GM23338 (cell line): Measurements from ENCODE around the gene PLN. TPM values are rescaled to one million over a fixed set of nuclear protein-coding genes. Genes with fewer than 3 reads are reported as not detected.

Experiments used
- ATAC-seq: fragments of 200-7000 bp; cut with Tn5 transposase; 3 replicates; pipeline ENCODE4 v1.9.1; 2020
- DNase-seq: peaks from one replicate; pipeline ENCODE4 v3.0.0-alpha.2; 2015; ENCODE audit warnings: low spot score
- H2AFZ ChIP-seq: fragments of 200-600 bp; sonication (generic); 2 replicates; pipeline ENCODE4 v1.8.0; 2016; ENCODE audit warnings: antibody characterized with exemption, mild to moderate bottlenecking, moderate library complexity
- H3F3A ChIP-seq: fragments of 200-600 bp; sonication (generic); replicated peaks from 2 replicates; pipeline ENCODE4 v1.8.0; 2017; ENCODE audit warnings: antibody characterized with exemption, mixed run types, low read depth
- H3K27ac ChIP-seq: fragments of 200-600 bp; sonication (generic); 2 replicates; pipeline ENCODE4 v1.6.1; 2016; ENCODE audit warnings: low read depth
- H3K27me3 ChIP-seq: fragments of 200-600 bp; sonication (generic); 2 replicates; pipeline ENCODE4 v1.8.0; 2016; ENCODE audit warnings: mild to moderate bottlenecking, mixed run types, moderate library complexity; ENCODE audit not compliant: insufficient read depth
- H3K36me3 ChIP-seq: fragments of 200-600 bp; sonication (generic); 2 replicates; pipeline ENCODE4 v1.8.0; 2016; ENCODE audit warnings: mild to moderate bottlenecking; ENCODE audit not compliant: insufficient read depth
- H3K4me1 ChIP-seq: fragments of 200-600 bp; sonication (generic); 2 replicates; pipeline ENCODE4 v1.8.0; 2016; ENCODE audit warnings: mild to moderate bottlenecking, moderate library complexity; ENCODE audit not compliant: insufficient read depth
- H3K4me2 ChIP-seq: fragments of 200-600 bp; sonication (generic); 2 replicates; pipeline ENCODE4 v1.7.1; 2017; ENCODE audit warnings: mixed run types
- H3K4me3 ChIP-seq: fragments of 200-600 bp; sonication (generic); 2 replicates; pipeline ENCODE4 v1.6.1; 2016; ENCODE audit warnings: mixed run types
- H3K79me2 ChIP-seq: fragments of 200-600 bp; sonication (generic); replicated peaks from 2 replicates; pipeline ENCODE4 v1.8.0; 2017; ENCODE audit warnings: mild to moderate bottlenecking; ENCODE audit not compliant: insufficient read depth
- H3K9me2 ChIP-seq: fragments of 200-600 bp; sonication (generic); 2 replicates; pipeline ENCODE4 v1.8.0; 2017; ENCODE audit not compliant: insufficient read depth
- H4K20me1 ChIP-seq: fragments of 200-600 bp; sonication (generic); replicated peaks from 2 replicates; pipeline ENCODE4 v1.8.0; 2017; ENCODE audit warnings: mild to moderate bottlenecking; ENCODE audit not compliant: insufficient read depth
- H3K27ac Mint-ChIP-seq: 2 replicates; pipeline ENCODE4 v1.8.0; 2020; ENCODE audit warnings: inconsistent platforms, mild to moderate bottlenecking, moderate library complexity, mixed read lengths
- H3K27me3 Mint-ChIP-seq: 3 replicates; pipeline ENCODE4 v1.8.0; 2022; ENCODE audit warnings: low read depth, mild to moderate bottlenecking, moderate library complexity, mixed read lengths, inconsistent platforms; ENCODE audit not compliant: insufficient read depth, poor library complexity
- H3K36me3 Mint-ChIP-seq: 3 replicates; pipeline ENCODE4 v1.8.0; 2021; ENCODE audit warnings: low read depth, mild to moderate bottlenecking, inconsistent platforms, moderate library complexity, mixed read lengths
- H3K4me1 Mint-ChIP-seq: 3 replicates; pipeline ENCODE4 v1.8.0; 2020; ENCODE audit warnings: mild to moderate bottlenecking, inconsistent platforms, mixed read lengths
- H3K4me3 Mint-ChIP-seq: 3 replicates; pipeline ENCODE4 v1.8.0; 2021; ENCODE audit warnings: moderate library complexity, mild to moderate bottlenecking, inconsistent platforms, mixed read lengths
- H3K9me3 Mint-ChIP-seq: 3 replicates; pipeline ENCODE4 v1.8.0; 2020; ENCODE audit warnings: moderate library complexity, mild to moderate bottlenecking, inconsistent platforms, mixed read lengths
- CREB1 ChIP-seq: fragments of 250-450 bp; sonication (Bioruptor Pico); IDR thresholded peaks from 2 replicates; pipeline ENCODE4 v1.5.0; 2020; ENCODE audit warnings: low read depth, mild to moderate bottlenecking, moderate library complexity
- CTCF ChIP-seq, 2 experiments: fragments of 200-600 bp in 1 of 2; sonication (generic) in 1 of 2; conservative IDR thresholded peaks; 2 replicates each; pipeline versions ENCODE4 v1.5.1 to v1.6.1; 2016 to 2017; ENCODE audit warnings: antibody characterized with exemption in 2 of 2, low read depth in 2 of 2, mild to moderate bottlenecking in 2 of 2, moderate library complexity in 1 of 2
- EZH2 ChIP-seq: fragments of 200-600 bp; sonication (generic); IDR thresholded peaks from one replicate; pipeline ENCODE4 v1.8.0; 2017; ENCODE audit warnings: antibody characterized with exemption, mild to moderate bottlenecking, low read depth; ENCODE audit not compliant: unreplicated experiment
- EZH2phosphoT487 ChIP-seq: fragments of 200-600 bp; sonication (generic); IDR thresholded peaks from one replicate; pipeline ENCODE4 v1.8.1; 2018; ENCODE audit warnings: antibody characterized with exemption; ENCODE audit not compliant: unreplicated experiment
- JUNB ChIP-seq: IDR thresholded peaks from one replicate; pipeline ENCODE4 v1.6.1; 2016; ENCODE audit warnings: antibody characterized with exemption; ENCODE audit not compliant: unreplicated experiment
- NANOG ChIP-seq: IDR thresholded peaks from 2 replicates; pipeline ENCODE4 v1.6.1; 2016; ENCODE audit warnings: antibody characterized with exemption, borderline replicate concordance
- POLR2AphosphoS5 ChIP-seq: IDR thresholded peaks from 2 replicates; pipeline ENCODE4 v1.6.1; 2016; ENCODE audit warnings: antibody characterized with exemption, low read depth
- STAT1 ChIP-seq: IDR thresholded peaks from one replicate; pipeline ENCODE4 v1.6.1; 2016; ENCODE audit warnings: antibody characterized with exemption; ENCODE audit not compliant: unreplicated experiment
- ZNF114 ChIP-seq: fragments of 250-450 bp; sonication (Bioruptor Pico); IDR thresholded peaks from 2 replicates; pipeline ENCODE4 v1.5.0; 2020; ENCODE audit warnings: mild to moderate bottlenecking, moderate library complexity
- ZNF331 ChIP-seq: fragments of 250-450 bp; sonication (Bioruptor Pico); IDR thresholded peaks from 2 replicates; pipeline ENCODE4 v1.5.0; 2020; ENCODE audit warnings: low read depth, mild to moderate bottlenecking, moderate library complexity
- polyA plus RNA-seq: library from polyadenylated mRNA; unstranded; fragments of >200 nt; fragmentation: Nextera tagmentation; extraction: Ambion mirVana; gene quantifications from 2 replicates; pipeline ENCODE4 v1.2.1, GENCODE V29; 2016
- total RNA-seq: library from RNA; depleted of rRNA; stranded (reverse); fragments of >200 nt; shearing (Covaris generic); gene quantifications from 2 replicates; pipeline ENCODE4 v1.2.3, GENCODE V29; 2014
- TF ChIP-seq, protein P1 (sequence below): IDR thresholded peaks from one replicate; pipeline ENCODE4 v1.6.1; 2018; ENCODE audit warnings: antibody characterized with exemption; ENCODE audit not compliant: unreplicated experiment
- TF ChIP-seq, protein P2 (sequence below): IDR thresholded peaks from 2 replicates; pipeline ENCODE4 v1.6.1; 2016; ENCODE audit warnings: antibody characterized with exemption
- TF ChIP-seq, protein P3 (sequence below): fragments of 250-450 bp; sonication (Bioruptor Pico); IDR thresholded peaks from 2 replicates; pipeline ENCODE4 v1.5.0; 2020; ENCODE audit warnings: mild to moderate bottlenecking, moderate library complexity

Gene PLN
- total and polyA plus RNA-seq, 2 experiments from 2014 or later, result 0.10 TPM; not detected in 1

GRCh38 chr6:118594877-118595276 is 46.8 kb downstream of the PLN start:
- Mint-ChIP-seq H3K27me3 (peaks cover 5% of the 10 kb centered on the region), H3K4me3 (no peak overlapping the region), H3K9me3 (no peaks in the 10 kb centered on the region), H3K27ac (no peak overlapping the region), H3K36me3 (no peaks in the 10 kb centered on the region; the same call in 1 of the 3 replicates), H3K4me1 (peaks cover 25% of the 10 kb centered on the region)
- Histone ChIP-seq H3K36me3 (no peaks in the 10 kb centered on the region), H3K79me2 (no peaks in the 10 kb centered on the region), H3F3A (no peaks in the 10 kb centered on the region), H3K4me1 (peaks cover 7% of the 10 kb centered on the region), H3K9me2 (no peaks in the 10 kb centered on the region), H3K27ac (no peak overlapping the region), H3K27me3 (no peaks in the 10 kb centered on the region), H2AFZ (no peak overlapping the region), H3K4me2 (no peak overlapping the region), H4K20me1 (no peaks in the 10 kb centered on the region), H3K4me3 (no peak overlapping the region)
- ATAC-seq (no peak), DNase-seq (no peak)
- TF ChIP-seq EZH2 (no peak), CTCF (conservative IDR thresholded peaks at IDR 0.05; ENCODE audit: low read depth in 2 of 2) (no peak), NANOG (no peak), EZH2phosphoT487 (no peak), CREB1 (CRISPR knock-in tag) (no peak), JUNB (no peak), STAT1 (no peak), POLR2AphosphoS5 (no peak), ZNF331 (no peak), ZNF114 (CRISPR knock-in tag) (no peak)
- TF ChIP-seq, protein P1, sequence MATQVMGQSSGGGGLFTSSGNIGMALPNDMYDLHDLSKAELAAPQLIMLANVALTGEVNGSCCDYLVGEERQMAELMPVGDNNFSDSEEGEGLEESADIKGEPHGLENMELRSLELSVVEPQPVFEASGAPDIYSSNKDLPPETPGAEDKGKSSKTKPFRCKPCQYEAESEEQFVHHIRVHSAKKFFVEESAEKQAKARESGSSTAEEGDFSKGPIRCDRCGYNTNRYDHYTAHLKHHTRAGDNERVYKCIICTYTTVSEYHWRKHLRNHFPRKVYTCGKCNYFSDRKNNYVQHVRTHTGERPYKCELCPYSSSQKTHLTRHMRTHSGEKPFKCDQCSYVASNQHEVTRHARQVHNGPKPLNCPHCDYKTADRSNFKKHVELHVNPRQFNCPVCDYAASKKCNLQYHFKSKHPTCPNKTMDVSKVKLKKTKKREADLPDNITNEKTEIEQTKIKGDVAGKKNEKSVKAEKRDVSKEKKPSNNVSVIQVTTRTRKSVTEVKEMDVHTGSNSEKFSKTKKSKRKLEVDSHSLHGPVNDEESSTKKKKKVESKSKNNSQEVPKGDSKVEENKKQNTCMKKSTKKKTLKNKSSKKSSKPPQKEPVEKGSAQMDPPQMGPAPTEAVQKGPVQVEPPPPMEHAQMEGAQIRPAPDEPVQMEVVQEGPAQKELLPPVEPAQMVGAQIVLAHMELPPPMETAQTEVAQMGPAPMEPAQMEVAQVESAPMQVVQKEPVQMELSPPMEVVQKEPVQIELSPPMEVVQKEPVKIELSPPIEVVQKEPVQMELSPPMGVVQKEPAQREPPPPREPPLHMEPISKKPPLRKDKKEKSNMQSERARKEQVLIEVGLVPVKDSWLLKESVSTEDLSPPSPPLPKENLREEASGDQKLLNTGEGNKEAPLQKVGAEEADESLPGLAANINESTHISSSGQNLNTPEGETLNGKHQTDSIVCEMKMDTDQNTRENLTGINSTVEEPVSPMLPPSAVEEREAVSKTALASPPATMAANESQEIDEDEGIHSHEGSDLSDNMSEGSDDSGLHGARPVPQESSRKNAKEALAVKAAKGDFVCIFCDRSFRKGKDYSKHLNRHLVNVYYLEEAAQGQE, result no peak
- TF ChIP-seq, protein P2, sequence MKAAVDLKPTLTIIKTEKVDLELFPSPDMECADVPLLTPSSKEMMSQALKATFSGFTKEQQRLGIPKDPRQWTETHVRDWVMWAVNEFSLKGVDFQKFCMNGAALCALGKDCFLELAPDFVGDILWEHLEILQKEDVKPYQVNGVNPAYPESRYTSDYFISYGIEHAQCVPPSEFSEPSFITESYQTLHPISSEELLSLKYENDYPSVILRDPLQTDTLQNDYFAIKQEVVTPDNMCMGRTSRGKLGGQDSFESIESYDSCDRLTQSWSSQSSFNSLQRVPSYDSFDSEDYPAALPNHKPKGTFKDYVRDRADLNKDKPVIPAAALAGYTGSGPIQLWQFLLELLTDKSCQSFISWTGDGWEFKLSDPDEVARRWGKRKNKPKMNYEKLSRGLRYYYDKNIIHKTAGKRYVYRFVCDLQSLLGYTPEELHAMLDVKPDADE, result no peak
- TF ChIP-seq, protein P3, sequence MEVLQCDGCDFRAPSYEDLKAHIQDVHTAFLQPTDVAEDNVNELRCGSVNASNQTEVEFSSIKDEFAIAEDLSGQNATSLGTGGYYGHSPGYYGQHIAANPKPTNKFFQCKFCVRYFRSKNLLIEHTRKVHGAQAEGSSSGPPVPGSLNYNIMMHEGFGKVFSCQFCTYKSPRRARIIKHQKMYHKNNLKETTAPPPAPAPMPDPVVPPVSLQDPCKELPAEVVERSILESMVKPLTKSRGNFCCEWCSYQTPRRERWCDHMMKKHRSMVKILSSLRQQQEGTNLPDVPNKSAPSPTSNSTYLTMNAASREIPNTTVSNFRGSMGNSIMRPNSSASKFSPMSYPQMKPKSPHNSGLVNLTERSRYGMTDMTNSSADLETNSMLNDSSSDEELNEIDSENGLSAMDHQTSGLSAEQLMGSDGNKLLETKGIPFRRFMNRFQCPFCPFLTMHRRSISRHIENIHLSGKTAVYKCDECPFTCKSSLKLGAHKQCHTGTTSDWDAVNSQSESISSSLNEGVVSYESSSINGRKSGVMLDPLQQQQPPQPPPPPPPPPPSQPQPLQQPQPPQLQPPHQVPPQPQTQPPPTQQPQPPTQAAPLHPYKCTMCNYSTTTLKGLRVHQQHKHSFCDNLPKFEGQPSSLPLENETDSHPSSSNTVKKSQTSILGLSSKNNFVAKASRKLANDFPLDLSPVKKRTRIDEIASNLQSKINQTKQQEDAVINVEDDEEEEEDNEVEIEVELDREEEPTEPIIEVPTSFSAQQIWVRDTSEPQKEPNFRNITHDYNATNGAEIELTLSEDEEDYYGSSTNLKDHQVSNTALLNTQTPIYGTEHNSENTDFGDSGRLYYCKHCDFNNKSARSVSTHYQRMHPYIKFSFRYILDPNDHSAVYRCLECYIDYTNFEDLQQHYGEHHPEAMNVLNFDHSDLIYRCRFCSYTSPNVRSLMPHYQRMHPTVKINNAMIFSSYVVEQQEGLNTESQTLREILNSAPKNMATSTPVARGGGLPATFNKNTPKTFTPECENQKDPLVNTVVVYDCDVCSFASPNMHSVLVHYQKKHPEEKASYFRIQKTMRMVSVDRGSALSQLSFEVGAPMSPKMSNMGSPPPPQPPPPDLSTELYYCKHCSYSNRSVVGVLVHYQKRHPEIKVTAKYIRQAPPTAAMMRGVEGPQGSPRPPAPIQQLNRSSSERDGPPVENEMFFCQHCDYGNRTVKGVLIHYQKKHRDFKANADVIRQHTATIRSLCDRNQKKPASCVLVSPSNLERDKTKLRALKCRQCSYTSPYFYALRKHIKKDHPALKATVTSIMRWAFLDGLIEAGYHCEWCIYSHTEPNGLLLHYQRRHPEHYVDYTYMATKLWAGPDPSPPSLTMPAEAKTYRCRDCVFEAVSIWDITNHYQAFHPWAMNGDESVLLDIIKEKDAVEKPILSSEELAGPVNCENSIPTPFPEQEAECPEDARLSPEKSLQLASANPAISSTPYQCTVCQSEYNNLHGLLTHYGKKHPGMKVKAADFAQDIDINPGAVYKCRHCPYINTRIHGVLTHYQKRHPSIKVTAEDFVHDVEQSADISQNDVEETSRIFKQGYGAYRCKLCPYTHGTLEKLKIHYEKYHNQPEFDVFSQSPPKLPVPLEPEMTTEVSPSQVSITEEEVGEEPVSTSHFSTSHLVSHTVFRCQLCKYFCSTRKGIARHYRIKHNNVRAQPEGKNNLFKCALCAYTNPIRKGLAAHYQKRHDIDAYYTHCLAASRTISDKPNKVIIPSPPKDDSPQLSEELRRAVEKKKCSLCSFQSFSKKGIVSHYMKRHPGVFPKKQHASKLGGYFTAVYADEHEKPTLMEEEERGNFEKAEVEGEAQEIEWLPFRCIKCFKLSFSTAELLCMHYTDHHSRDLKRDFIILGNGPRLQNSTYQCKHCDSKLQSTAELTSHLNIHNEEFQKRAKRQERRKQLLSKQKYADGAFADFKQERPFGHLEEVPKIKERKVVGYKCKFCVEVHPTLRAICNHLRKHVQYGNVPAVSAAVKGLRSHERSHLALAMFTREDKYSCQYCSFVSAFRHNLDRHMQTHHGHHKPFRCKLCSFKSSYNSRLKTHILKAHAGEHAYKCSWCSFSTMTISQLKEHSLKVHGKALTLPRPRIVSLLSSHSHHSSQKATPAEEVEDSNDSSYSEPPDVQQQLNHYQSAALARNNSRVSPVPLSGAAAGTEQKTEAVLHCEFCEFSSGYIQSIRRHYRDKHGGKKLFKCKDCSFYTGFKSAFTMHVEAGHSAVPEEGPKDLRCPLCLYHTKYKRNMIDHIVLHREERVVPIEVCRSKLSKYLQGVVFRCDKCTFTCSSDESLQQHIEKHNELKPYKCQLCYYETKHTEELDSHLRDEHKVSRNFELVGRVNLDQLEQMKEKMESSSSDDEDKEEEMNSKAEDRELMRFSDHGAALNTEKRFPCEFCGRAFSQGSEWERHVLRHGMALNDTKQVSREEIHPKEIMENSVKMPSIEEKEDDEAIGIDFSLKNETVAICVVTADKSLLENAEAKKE (CRISPR knock-in tag), result no peak
